HTERT RPE-1 (cell line): Measurements from ENCODE around the gene XYLT1.

Experiments
- in situ Hi-C: fragments of 300-500 bp; cut with MboI; formaldehyde crosslinking; loops from 4 replicates; pipeline ENCODE4 v1.14.3; 2020; ENCODE audit warnings: low sequenced_read_pairs

The XYLT1 gene

GRCh38 chr16:17076092-17076754 lies 394.5 kb downstream of the XYLT1 start:
- in situ Hi-C loops = no loop called here

DNA sequence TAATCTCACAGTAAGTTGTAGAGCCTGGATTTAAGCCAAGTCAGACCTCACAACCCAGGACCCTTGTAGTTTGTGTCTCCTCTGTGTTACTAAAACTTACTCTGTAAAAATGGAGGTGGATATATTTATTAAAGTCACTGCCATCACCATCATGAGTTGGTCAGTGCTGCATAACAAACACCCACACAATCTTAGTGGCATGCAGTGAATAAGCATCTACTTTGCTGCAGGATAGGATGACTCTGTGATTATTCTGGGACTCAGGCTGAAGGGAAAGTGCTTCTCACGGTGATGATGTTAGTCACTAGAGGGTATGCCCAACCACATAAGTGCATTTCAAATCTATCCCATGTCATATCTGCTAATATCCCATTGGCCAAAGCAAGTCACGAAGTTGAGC lies 398.7 kb downstream of the XYLT1 start:
- in situ Hi-C loops = no loop called here

GRCh38 chr16:17070882-17071592 lies 399.7 kb downstream of the XYLT1 start:
- in situ Hi-C loops = no loop called here

- in situ Hi-C loops = no loop called here
Measured at GRCh38 chr16:17069681-17070080, 401.1 kb downstream of the XYLT1 start.

GRCh38 chr16:17068524-17068923 lies 402.2 kb downstream of the XYLT1 start:
- in situ Hi-C loops = no loop called here

GRCh38 chr16:17067882-17068281 lies 402.9 kb downstream of the XYLT1 start:
- in situ Hi-C loops = no loop called here

GRCh38 chr16:17063201-17064139 lies 407.3 kb downstream of the XYLT1 start:
- in situ Hi-C loops = no loop called here

GRCh38 chr16:17062676-17063075 lies 408.1 kb downstream of the XYLT1 start:
- in situ Hi-C loops = no loop called here

DNA sequence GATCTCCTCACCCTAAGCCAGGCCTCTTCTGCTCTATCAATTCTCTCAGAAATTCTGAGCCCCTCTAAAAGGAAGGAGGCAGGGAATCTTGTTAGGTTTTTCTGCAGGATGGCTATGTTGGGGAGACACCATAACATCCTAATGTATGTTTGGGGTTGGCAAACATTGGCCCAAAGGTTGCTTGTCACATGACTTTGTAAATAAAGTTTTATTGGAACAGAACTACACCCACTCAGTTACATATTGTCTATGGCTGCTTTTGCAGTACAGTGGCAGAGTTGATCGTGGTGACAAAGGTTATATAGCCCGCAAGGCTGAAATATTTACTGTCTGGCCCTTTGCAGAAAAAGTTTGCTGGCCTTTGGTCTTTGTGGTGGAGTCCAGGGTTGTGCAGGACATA lies 409.4 kb downstream of the XYLT1 start:
- in situ Hi-C loops = no loop called here

DNA sequence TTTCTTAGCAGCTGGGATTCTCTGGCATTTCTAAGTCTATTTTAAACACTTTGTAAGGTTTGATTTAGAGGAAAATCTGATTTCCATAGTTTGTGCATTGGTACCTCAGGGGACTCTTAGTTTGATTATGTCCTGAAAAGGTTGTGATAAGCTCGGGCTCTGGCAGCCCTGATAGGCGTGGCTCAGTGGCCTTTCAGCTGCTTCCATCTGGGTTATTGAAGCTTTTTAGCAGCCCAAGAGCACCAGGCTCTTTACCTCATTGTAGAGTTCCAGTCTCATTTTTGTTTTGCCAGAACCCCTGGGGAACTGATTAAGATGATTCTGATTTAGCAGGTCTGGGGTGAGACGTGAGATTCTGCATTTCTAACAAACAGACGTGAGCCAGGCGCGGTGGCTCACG lies 412.3 kb downstream of the XYLT1 start:
- in situ Hi-C loops = no loop called here

GRCh38 chr16:17056666-17057065 lies 414.1 kb downstream of the XYLT1 start:
- in situ Hi-C loops = no loop called here

GRCh38 chr16:17053536-17054160 lies 417.1 kb downstream of the XYLT1 start:
- in situ Hi-C loops = no loop called here
